ENCODE results near the gene TCF12. TPM values are rescaled to one million over a fixed set of nuclear protein-coding genes. Genes with fewer than 3 reads are reported as not detected.

The TCF12 gene
- total and polyA plus RNA-seq, 8 donors, result 7.7 to 67.4 (median 27.3) TPM

DNA sequence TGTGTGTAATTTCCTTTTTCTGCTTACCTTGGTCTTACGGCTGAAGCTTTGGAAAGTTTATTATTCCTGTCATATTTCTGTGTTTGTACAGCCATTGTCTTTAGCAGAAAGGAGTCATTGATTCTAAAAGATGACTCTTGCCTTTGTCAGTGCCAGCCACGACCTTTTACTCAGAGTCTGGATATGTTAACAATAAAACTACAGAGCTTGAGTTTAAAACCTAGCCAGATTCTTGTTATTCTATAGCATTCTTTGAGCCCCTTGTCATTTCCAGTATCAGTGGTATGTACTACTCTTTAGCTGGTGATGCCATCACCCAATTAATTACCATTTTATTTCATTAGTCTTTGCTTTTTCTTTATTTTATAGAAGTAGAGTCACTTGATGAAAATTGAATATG lies 142.4 kb downstream of the TCF12 start:
- Histone ChIP-seq H3K36me3 (no peaks in the 10 kb centered on the region), H3K27ac (no peak overlapping the region), H3K4me3 (no peak overlapping the region), H3K9me3 (no peaks in the 10 kb centered on the region), H3K4me1 (peaks cover 0 to 6% (median 0%) of the 10 kb centered on the region in 3 donors), H3K27me3 (no peaks in the 10 kb centered on the region)
- WGBS, 2 donors, result 53 to 56% methylated on average over 2 of the region's 2 CpGs
- no peak for ATAC-seq
- no peak for DNase-seq
- intact Hi-C loops (cut with DNase I), result no loop called here
- TF ChIP-seq, protein P1, sequence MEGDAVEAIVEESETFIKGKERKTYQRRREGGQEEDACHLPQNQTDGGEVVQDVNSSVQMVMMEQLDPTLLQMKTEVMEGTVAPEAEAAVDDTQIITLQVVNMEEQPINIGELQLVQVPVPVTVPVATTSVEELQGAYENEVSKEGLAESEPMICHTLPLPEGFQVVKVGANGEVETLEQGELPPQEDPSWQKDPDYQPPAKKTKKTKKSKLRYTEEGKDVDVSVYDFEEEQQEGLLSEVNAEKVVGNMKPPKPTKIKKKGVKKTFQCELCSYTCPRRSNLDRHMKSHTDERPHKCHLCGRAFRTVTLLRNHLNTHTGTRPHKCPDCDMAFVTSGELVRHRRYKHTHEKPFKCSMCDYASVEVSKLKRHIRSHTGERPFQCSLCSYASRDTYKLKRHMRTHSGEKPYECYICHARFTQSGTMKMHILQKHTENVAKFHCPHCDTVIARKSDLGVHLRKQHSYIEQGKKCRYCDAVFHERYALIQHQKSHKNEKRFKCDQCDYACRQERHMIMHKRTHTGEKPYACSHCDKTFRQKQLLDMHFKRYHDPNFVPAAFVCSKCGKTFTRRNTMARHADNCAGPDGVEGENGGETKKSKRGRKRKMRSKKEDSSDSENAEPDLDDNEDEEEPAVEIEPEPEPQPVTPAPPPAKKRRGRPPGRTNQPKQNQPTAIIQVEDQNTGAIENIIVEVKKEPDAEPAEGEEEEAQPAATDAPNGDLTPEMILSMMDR (IDR thresholded peaks at IDR 0.05), result no peak
- no peak for FAIRE-seq

DNA sequence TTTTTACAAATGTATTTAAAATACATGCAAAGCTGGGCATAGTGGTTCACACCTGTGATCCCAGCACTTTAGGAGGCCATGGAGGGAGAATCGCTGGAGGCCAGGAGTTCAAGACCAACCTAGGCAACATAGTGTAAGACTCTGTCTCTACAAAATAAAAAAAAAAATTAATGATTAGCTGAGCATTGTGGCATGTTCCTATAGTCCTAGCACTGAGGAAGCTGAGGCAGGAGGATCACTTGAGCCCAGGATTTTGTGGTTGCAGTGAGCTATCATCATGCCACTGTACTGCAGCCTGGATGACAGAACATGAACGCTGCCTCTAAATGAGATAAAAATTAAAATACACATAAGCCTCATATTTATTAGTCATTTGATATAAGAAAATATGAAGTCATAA lies 142.8 kb downstream of the TCF12 start:
- no peaks in the 10 kb centered on the region for H3K9me3 ChIP-seq
- H3K27ac ChIP-seq, result no peak overlapping the region
- ATAC-seq, result no peak
- no peak overlapping the region for H3K4me3 ChIP-seq
- no peaks in the 10 kb centered on the region for H3K36me3 ChIP-seq
- intact Hi-C loops (cut with DNase I), result no loop called here
- no peak for FAIRE-seq
- H3K4me1 ChIP-seq, result peaks cover 0 to 6% (median 0%) of the 10 kb centered on the region in 3 donors
- DNase-seq, result no peak
- TF ChIP-seq, protein P1 (IDR thresholded peaks at IDR 0.05), result no peak
- H3K27me3 ChIP-seq, result no peaks in the 10 kb centered on the region
- 90 to 91% methylated on average over 2 of the region's 2 CpGs for WGBS, 2 donors

DNA sequence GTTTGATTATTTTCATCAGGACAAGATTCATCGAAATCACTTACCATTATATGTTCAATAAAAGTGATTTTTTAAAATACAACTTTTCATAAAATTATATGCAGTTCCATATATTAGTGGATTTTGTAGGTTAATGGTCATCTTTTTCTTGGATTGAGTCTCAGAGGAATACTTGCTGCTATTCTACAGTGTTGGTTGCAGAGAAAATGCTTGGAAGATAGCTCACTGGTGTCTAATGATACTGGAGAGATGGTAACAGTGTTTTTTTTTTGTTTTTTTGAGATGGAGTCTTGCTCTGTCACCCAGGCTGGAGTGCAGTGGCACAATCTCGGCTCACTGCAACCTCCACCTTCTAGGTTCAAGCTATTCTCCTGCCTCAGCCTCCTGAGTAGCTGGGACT lies 143.3 kb downstream of the TCF12 start:
- Histone ChIP-seq H3K27me3 (no peaks in the 10 kb centered on the region), H3K9me3 (no peaks in the 10 kb centered on the region), H3K4me1 (peaks cover 0 to 6% (median 0%) of the 10 kb centered on the region in 3 donors), H3K36me3 (no peaks in the 10 kb centered on the region), H3K4me3 (no peak overlapping the region), H3K27ac (no peak overlapping the region)
- intact Hi-C loops (cut with DNase I), result no loop called here
- TF ChIP-seq, protein P1 (IDR thresholded peaks at IDR 0.05), result no peak
- FAIRE-seq (no peak), DNase-seq (no peak), ATAC-seq (no peak)
- WGBS, 2 donors, result 95 to 99% methylated on average over 2 of the region's 2 CpGs

DNA sequence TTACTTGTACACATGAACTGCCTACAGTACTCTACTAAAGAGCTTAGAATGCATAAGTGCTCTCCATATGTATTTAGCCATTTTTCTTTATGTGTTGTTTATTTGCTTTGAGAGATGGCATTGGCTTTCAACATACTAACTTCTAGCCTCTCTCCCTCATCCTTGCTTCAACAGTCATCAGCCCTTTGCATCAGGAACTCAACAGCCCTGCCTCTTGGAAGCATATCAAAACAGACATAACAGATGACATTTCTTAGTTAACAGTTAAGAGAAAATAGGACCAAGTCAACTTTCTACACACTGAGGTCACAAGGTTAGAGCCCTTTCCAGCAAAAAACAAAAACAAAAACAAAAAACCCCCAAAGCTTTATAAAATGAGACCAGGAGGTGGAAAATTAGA lies 145.6 kb downstream of the TCF12 start:
- no peaks in the 10 kb centered on the region for H3K27me3 ChIP-seq
- no peaks in the 10 kb centered on the region for H3K36me3 ChIP-seq
- intact Hi-C loops (cut with DNase I), result no loop called here
- no peak overlapping the region for H3K4me3 ChIP-seq
- FAIRE-seq, result no peak
- no peak for DNase-seq
- no peaks in the 10 kb centered on the region for H3K4me1 ChIP-seq
- H3K27ac ChIP-seq, result no peak overlapping the region
- TF ChIP-seq, protein P1 (IDR thresholded peaks at IDR 0.05), result no peak
- ATAC-seq, result no peak
- no peaks in the 10 kb centered on the region for H3K9me3 ChIP-seq

DNA sequence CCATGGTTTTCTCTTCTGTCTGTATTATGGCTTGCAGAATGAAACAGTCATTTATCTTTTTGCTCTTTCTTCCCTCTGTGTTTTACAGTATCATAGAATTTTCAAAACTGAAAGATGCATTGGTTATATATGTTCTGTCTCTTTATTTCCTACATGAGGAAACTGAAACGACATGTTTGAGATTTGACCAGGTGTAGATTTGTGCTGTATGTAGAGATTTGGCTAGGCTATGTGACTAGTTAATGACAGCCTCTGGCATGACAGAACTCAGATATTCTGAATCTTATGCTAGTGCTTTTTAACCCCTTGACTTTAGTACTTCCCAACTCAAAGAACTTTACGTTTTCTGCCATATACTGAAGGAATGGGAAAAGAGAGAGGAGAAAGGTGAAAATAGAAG lies 151.0 kb downstream of the TCF12 start:
- H3K27ac ChIP-seq, result no peak overlapping the region
- H3K9me3 ChIP-seq, result no peaks in the 10 kb centered on the region
- H3K4me3 ChIP-seq, result no peak overlapping the region
- H3K36me3 ChIP-seq, result no peaks in the 10 kb centered on the region
- intact Hi-C loops (cut with DNase I), result no loop called here
- TF ChIP-seq, protein P1 (IDR thresholded peaks at IDR 0.05), result no peak
- ATAC-seq (no peak), FAIRE-seq (no peak), DNase-seq (no peak)
- peaks cover 0 to 5% (median 0%) of the 10 kb centered on the region in 3 donors for H3K4me1 ChIP-seq
- 61 to 68% methylated on average over 2 of the region's 2 CpGs for WGBS, 2 donors
- no peaks in the 10 kb centered on the region for H3K27me3 ChIP-seq

Measured in pancreas (tissue), 10 donors.